Activated B cell treated with CpG ODN at 0.5 μM for 24 hours (primary cell): Measurements from ENCODE around the gene CAMKK1. TPM values are rescaled to one million over a fixed set of nuclear protein-coding genes. Genes with fewer than 3 reads are reported as not detected.

Experiments used
- ATAC-seq: fragments of 200-7000 bp; cut with Tn5 transposase; one replicate; pipeline ENCODE4 v1.10.0; 2021; ENCODE audit warnings: low read depth, mild to moderate bottlenecking, moderate library complexity
- CTCF ChIA-PET: fragments of 350-600 bp; sonication (Branson Sonifier 250); formaldehyde crosslinking; loops from one replicate; lab custom pipeline; 2021; ENCODE audit warnings: antibody characterized with exemption; lab: Charles Lee
- POLR2A ChIA-PET: fragments of 350-600 bp; sonication (Branson Sonifier 250); formaldehyde crosslinking; loops from one replicate; lab custom pipeline; 2021; ENCODE audit warnings: antibody characterized with exemption; lab: Charles Lee
- DNase-seq: peaks from one replicate; pipeline ENCODE4 v3.0.0; 2022
- H3K27ac Mint-ChIP-seq: one replicate; pipeline ENCODE4 v1.8.0; 2020; ENCODE audit warnings: mixed read lengths
- H3K27me3 Mint-ChIP-seq: one replicate; pipeline ENCODE4 v1.8.0; 2021; ENCODE audit warnings: mixed read lengths
- H3K36me3 Mint-ChIP-seq: one replicate; pipeline ENCODE4 v1.8.0; 2021; ENCODE audit warnings: low read depth, mixed read lengths
- H3K4me1 Mint-ChIP-seq: one replicate; pipeline ENCODE4 v1.8.0; 2021; ENCODE audit warnings: mixed read lengths
- H3K4me3 Mint-ChIP-seq: one replicate; pipeline ENCODE4 v1.8.0; 2020; ENCODE audit warnings: mild to moderate bottlenecking, mixed read lengths
- H3K9me3 Mint-ChIP-seq: one replicate; pipeline ENCODE4 v1.8.0; 2020; ENCODE audit warnings: mixed read lengths
- CTCF ChIP-seq: fragments of 200-600 bp; IDR thresholded peaks from one replicate; pipeline ENCODE4 v1.8.0; 2022; ENCODE audit warnings: antibody characterized with exemption, mild to moderate bottlenecking
- intact Hi-C: fragments of 100-400 bp; cut with micrococcal nuclease; formaldehyde crosslinking; loops from one replicate; pipeline ENCODE4 v1.15.1; 2024
- total RNA-seq: library from RNA; stranded (reverse); gene quantifications from 2 replicates; pipeline ENCODE4 v1.2.3, GENCODE V29; 2022

CAMKK1 gene
- total RNA-seq, 1 donor from 2014 or later = 6.1 TPM

- intact Hi-C loops = no loop called here
- no peak for DNase-seq
- H3K36me3 Mint-ChIP-seq = peaks cover 71% of the 10 kb centered on the region
- H3K27me3 Mint-ChIP-seq = no peaks in the 10 kb centered on the region
- H3K9me3 Mint-ChIP-seq = no peaks in the 10 kb centered on the region
- ATAC-seq = no peak
- no peak overlapping the region for H3K27ac Mint-ChIP-seq
- no peak for TF ChIP-seq CTCF
- ChIA-PET CTCF (interaction anchor here (4.2 kb wide), 1 partner anchor 76 kb away, joined by 32 read pairs; no protein-coding TSS in a partner anchor), POLR2A (no interaction called here)
- peaks cover 49% of the 10 kb centered on the region for H3K4me1 Mint-ChIP-seq
- H3K4me3 Mint-ChIP-seq = no peak overlapping the region
Measured at GRCh38 chr17:3814361-3814760, 78.5 kb downstream of the CAMKK1 start.

GRCh38 chr17:3813171-3813570 is 79.7 kb downstream of the CAMKK1 start:
- CTCF ChIA-PET = interaction anchor here (2.2 kb wide), 1 partner anchor 76 kb away, joined by 11 read pairs; no protein-coding TSS in a partner anchor
- DNase-seq = no peak

GRCh38 chr17:3812771-3813170 is 80.1 kb downstream of the CAMKK1 start:
- ChIA-PET CTCF (interaction anchor here (2.2 kb wide), 1 partner anchor 75 kb away, joined by 11 read pairs; no protein-coding TSS in a partner anchor), POLR2A (interaction anchor here (0.6 to 0.8 kb wide), 2 partner anchors 16 to 119 kb away, joined by 3 to 4 read pairs; no protein-coding TSS in a partner anchor)
- intact Hi-C loops = no loop called here
- no peak for ATAC-seq
- TF ChIP-seq CTCF = no peak
- peaks cover 47% of the 10 kb centered on the region for H3K4me1 Mint-ChIP-seq
- no peaks in the 10 kb centered on the region for H3K9me3 Mint-ChIP-seq
- no peak overlapping the region for H3K4me3 Mint-ChIP-seq
- peaks cover 71% of the 10 kb centered on the region for H3K36me3 Mint-ChIP-seq
- H3K27me3 Mint-ChIP-seq = no peaks in the 10 kb centered on the region
- H3K27ac Mint-ChIP-seq = no peak overlapping the region
- DNase-seq = no peak

More at GRCh38 chr17:3813171-3813570, 79.7 kb downstream of the CAMKK1 start:
- intact Hi-C loops = no loop called here
- H3K27ac Mint-ChIP-seq = no peak overlapping the region
- no peak for TF ChIP-seq CTCF
- no peak for ATAC-seq
- no peak overlapping the region for H3K4me3 Mint-ChIP-seq
- POLR2A ChIA-PET = interaction anchor here (0.8 kb wide), 1 partner anchor 17 kb away, joined by 3 read pairs; no protein-coding TSS in a partner anchor
- no peaks in the 10 kb centered on the region for H3K9me3 Mint-ChIP-seq
- peaks cover 47% of the 10 kb centered on the region for H3K4me1 Mint-ChIP-seq
- no peaks in the 10 kb centered on the region for H3K27me3 Mint-ChIP-seq
- H3K36me3 Mint-ChIP-seq = peaks cover 67% of the 10 kb centered on the region

GRCh38 chr17:3812284-3812683 is 80.6 kb downstream of the CAMKK1 start:
- ChIA-PET POLR2A (interaction anchor here (0.6 to 1.5 kb wide), 4 partner anchors 16 to 118 kb away, joined by 3 to 4 read pairs (median 4); no protein-coding TSS in a partner anchor), CTCF (interaction anchor here (0.6 to 2.2 kb wide), 3 partner anchors 33 to 119 kb away, joined by 4 to 11 read pairs (median 5); partner anchors contain the start of gene NCBP3)
- Mint-ChIP-seq H3K9me3 (no peaks in the 10 kb centered on the region), H3K36me3 (peaks cover 76% of the 10 kb centered on the region), H3K4me3 (no peak overlapping the region), H3K27ac (no peak overlapping the region), H3K4me1 (peaks cover 46% of the 10 kb centered on the region), H3K27me3 (no peaks in the 10 kb centered on the region)
- intact Hi-C loops = no loop called here
- no peak for TF ChIP-seq CTCF
- ATAC-seq (no peak), DNase-seq (no peak)

Other genes with a start within 250 kb of the CAMKK1 start
- 15.1 and 16.4 TPM in 2 replicates for gene TAX1BP3, start 224.5 kb downstream of the CAMKK1 start, total RNA-seq
- gene EMC6, start 224.2 kb downstream of the CAMKK1 start, total RNA-seq = 33.8 and 38.0 TPM in 2 replicates
- gene P2RX5, start 196.9 kb downstream of the CAMKK1 start, total RNA-seq = 295 and 349 TPM in 2 replicates
- 6.4 and 6.7 TPM in 2 replicates for gene HASPIN, start 169.2 kb downstream of the CAMKK1 start, total RNA-seq
- 42.9 and 45.3 TPM in 2 replicates for gene ITGAE, start 91.9 kb downstream of the CAMKK1 start, total RNA-seq
- 49.5 TPM in 2 replicates for gene NCBP3, start 46.8 kb downstream of the CAMKK1 start, total RNA-seq
- 22.0 and 26.0 TPM in 2 replicates for gene P2RX1, start 23.4 kb upstream of the CAMKK1 start, total RNA-seq
- 458 and 541 TPM in 2 replicates for gene ATP2A3, start 71.4 kb upstream of the CAMKK1 start, total RNA-seq
- 64.0 and 81.1 TPM in 2 replicates for gene ZZEF1, start 250.0 kb upstream of the CAMKK1 start, total RNA-seq